ENCODE results near the gene CDHR5.

The CDHR5 gene

DNA sequence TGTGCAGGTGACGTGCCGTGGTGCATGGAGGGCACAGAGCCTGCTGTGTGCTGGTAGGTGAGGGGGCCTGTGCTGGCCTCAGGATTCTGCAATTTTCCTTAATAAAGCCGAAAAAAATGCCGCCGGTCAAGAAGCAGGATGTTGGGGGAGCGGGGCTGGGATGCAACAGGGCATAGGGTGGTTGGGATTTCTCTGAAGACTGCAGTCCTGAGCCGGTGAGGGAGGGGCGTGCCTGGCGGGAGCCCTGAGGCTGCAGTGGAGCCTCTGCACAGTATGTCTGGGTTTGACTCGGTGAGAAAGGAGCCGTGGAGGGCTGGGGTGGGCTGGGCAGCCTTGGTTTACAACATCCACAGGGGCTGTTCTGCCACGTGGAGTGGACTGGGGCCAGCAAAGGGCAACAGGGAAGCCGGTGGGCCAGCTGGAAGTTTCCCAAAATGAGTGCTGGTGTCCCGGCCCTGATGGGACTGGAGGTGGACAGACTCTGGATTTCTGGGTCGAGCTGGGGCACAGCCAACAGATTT lies 1.3 kb downstream of the CDHR5 start:
- no peak for DNase-seq (ENCODE audit: low read depth in 4 of 4, low spot score in 1 of 4)

DNA sequence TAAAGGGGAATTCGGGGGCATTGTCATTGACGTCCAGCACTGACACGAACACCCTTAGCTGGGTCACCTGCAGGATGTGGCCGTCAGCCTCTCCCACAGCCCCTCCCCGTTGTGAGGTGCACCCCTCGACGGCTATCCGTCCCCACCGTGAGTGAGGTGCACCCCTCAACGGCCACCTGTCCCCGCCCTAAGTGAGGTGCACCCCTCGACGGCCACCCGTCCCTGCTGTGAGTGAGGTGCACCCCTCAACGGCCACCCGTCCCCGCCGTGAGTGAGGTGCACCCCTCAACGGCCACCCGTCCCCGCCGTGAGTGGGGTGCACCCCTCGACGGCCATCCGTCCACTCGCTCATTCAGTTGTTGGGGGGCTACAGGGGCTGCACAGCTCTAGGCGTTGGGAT lies 2.9 kb downstream of the CDHR5 start:
- no peak for DNase-seq (ENCODE audit: low read depth in 4 of 4, low spot score in 1 of 4)

DNA sequence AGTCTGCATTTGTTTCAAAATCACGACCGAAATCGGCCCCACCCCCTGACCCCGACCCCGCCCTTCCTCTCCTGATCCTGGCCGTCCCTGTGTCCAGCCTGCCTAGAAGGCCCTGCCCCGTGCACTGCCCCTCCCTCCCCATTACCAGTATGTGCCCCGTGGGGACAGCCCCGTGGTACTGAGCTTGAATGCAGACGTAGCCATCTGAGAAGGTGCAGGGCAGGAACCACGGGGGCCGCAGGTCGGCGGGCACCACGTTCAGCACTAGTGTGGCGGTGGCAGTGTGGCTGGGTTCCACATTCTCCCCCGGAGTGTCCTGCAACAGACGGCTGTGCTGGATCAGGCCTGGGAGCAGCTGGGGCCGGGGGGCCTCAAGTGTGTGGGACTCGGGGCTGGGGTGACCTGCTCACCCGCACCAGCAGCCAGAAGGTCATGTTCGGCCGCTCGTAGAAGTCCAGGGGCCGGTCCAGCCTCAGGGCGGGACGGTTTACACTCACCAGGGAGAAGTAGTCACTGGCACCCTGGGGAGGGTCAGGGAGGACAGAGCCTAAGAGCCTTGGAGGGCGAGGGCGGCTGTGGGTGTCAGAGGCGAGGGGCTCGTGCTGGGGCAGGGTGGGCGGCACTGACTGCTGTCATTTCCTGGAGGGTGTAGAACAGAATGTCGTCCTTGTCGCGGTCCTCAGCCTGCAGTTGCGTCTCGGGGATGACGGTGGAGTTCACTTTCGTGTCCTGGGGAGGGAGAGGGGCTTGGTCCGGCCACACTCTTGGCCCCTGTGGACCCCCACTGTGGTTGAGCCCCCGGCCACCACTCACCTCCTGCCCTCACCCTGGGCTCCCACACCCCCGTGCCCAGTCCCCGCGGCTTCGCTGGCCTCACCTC lies 3.6 kb downstream of the CDHR5 start:
- DNase-seq (ENCODE audit: low read depth in 4 of 4, low spot score in 1 of 4) = no peak

DNA sequence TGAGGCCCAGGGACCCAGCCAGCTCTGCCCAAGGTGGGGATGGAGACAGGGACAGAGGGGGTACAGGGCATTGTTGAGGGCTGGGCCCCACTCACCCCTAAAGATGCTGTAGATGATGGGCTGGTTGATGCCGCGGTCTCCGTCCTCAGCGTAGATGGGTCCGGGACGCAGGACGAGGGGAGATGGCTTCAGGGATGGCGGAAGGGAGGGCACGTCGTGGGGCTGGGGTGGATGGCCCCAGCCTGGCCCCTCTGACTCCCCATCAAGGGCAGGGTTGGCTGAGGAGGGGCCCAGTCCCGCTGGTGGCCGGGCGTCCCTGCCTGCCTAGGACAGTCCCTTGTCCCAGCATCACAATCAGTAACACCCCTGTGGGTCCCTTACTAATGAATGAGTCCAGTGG lies 4.6 kb downstream of the CDHR5 start:
- DNase-seq (ENCODE audit: low read depth in 4 of 4, low spot score in 1 of 4) = no peak

DNA sequence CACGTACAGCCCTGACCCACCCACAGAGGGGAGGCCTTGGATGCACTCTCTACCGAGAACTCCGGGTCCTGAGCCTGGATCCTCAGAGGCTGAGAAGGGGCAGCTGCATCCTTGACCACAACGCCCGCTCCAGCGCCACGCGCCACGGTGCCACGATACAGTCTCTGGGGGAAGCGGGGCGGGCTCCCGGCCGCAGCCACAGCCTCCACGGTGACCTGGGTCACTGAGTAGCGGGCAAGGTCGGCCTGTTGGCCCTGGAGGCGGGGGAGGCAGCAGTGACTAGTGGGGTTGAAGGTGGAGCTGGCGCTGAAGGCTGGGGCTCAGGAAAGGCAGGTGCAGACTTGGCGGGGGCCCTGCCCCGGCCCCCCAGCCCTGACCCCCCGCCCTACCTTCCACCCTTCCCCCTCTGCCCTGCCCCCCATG lies 5.1 kb downstream of the CDHR5 start:
- no peak for DNase-seq (ENCODE audit: low read depth in 4 of 4, low spot score in 1 of 4)

DNA sequence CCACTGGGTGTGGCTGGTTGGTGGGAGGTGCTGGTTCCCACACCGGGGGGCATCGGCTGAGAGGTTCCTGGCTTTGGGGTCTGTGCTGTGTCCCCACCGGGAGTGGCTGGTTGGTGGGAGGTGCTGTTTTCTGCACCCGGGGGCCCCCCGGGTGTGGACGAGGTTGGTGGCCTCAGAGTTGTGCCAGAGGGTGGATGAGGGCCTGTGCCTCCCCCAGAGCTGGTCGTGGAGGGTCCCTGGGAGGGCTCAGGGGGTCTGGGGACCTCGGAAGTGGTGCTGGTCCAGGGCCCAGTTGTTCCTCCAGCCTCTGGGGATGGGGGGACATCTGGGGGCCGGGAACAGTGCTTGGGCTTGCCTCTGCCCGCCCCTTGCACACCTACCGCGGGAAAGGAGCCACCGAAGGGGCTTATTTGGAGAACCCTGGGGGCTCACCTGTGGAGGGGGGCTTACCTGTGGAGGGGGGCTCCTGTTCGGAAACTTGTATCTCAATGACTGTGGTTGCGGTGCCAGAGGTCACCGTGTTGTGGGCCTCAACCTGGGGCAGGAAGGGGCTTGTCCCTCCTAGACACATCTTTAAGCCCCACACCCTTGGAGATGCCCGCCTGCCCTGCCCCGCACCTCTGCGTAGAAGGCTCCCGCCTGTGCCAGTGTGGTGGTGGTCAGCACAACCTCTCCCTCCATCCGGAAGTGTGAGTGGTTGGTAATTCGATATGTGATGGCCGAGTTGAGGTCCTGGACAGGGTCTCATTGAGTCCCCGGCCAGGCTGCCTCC lies 5.7 kb downstream of the CDHR5 start:
- DNase-seq (ENCODE audit: low read depth in 4 of 4, low spot score in 1 of 4) = no peak

DNA sequence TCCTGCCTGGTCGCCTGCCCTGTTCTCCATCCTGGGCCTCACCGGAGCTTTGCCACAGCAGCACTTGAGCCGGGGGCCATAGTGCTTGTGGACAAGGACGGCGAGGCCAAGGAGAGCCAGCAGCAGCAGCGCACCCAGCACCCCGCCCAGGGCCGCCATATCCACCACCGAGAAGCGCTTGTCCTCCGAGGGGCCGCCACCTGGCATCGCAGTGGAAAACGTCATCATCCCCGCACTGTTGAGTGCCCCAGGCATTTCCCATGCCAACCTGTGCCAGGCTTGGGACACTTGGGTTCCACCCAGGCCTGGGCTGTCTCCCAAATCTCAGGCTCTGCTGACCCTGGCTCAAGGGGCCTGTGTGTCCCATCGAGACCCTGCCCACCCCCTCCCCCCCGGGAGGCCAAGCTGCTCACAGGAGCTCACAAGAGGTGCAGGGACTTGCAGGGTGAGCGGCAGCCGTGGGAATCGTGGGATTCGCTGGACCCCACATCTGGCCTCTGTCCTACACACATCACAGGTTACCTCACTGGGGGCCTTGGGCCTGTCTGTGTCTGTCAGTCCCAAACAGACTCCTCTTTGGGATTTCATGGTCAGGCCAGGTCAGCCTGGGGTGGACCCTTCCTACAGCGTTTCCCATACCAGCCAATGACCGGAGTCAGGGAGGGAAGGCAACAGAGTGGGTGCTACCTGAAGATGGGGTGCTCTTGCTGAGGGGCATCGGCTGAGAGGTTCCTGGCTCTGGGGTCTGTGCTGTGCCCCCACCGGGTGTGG lies 6.7 kb downstream of the CDHR5 start:
- no peak for DNase-seq (ENCODE audit: low read depth in 4 of 4, low spot score in 1 of 4)

DNA sequence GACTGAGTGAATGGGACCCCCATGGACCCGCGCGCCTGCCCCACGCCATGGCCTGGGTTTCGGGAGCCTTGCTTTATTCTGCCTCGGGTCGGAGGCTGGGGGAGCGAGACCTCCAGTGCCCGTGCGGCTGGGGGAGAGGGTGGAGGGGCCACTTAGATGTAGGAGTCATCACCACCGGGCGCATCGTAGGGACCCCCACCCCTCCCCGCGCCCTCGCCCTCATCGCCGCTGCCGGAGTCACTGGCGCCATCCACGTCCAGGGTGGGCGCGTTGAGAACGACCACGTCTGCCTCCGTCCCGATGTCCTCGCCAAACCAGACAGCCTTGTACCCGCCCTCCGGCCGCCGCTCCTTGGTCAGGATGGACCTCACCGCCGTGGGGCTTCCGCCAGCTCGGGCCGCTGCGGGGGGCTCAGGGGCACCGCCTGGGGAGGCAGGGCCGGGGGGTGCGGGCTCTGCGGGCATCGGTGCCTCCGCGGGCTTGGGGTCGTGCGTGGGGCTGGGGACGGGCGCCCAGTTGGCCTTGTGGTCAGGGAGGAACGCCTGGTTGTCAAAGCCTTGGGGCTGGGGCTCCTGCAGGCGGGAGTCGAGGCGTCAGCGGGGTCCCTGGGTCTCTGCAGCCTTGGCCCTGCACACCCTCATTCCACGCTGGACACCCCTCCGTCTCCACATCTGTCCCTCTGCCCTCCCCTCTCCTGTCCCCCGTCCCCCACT lies 7.4 kb downstream of the CDHR5 start:
- DNase-seq (ENCODE audit: low read depth in 4 of 4, low spot score in 1 of 4) = no peak

DNA sequence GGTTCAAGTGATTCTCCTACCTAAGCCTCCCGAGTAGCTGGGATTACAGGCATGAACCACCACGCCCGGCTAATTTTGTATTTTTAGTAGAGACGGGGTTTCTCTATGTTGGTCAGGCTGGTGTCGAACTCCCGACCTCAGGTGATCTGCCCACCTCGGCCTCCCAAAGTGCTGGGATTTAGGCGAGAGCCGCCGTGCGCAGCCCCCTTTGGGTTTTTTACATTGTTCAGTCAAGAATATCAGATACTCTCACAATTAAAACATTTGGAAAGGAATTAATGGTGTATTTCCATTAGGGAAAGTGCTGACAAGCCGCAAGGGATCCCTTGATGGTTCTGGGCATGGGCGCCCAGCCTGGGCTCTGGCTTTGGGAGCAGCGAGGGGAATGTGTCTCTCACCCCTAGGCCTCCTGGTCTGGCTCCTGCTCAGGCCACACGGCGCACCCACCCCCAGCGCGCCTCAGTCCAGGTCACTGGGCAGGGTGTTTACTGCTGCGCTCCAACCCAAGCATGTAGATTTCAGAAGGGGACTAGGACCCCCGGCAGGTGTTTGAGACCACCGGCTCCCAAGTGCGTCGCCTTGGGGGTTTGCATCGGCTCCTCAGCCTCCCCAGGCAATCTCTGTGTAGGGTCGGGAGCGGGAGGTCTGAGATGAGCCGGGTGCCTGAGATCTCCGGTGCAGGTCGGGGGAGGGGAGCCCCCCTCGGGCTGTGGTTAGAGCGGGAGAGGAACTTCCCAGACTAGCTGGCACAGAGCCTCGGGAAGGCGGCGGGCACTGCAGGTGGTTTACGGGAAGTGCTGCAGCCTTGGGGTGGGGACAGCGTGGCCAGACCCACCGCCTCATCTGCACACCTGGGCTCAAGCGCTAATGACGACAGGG lies 8.2 kb downstream of the CDHR5 start:
- no peak for DNase-seq (ENCODE audit: low read depth in 4 of 4, low spot score in 1 of 4)

DNA sequence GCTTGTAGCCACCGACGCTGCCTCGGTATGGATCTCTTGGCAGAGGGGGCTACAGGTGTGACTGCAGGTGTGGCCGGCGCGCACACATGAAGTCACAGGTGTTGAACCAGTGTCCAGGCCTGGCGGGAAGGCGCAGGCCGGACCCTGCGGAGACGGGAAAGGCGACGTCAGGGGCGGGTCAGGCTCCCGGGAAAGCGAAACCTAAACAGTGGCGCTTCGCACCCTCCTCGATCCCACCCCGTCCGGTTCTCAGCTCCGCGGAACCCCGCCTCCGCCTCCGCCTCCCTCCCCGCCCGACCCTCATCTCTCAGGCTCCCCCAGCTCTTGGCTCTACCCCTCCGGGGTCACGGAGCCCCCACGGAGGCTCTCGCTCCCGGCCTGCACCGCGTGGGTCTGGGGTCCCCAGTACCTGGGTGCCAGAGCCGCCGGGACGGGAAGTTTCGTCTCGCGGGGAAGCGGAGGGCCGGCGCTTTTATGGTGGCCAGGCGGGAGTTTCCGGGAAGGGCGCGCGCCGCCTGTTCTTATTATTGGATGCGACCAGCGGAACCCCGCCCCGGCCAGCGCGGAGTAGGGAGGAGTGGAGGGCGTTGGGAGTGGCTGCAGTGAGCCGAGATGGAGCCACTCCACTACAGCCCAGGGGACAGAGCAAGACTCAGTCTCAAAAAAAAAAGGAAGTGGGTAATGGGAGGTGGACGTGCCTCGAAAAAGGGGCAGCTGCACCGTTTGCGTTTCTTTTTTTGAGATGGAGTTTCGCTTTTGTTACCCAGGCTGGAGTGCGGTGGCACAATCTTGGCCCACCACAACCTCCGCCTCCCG lies 9.0 kb downstream of the CDHR5 start, which contains the start of gene IRF7:
IRF7 (minus strand) TSS at position 447 of the 816 bp plus-strand sequence. CDS start 586 bp downstream, outside the sequence.
- DNase-seq (ENCODE audit: low read depth in 4 of 4, low spot score in 1 of 4) = peak; percentile 58 to 82 (median 66)

DNA sequence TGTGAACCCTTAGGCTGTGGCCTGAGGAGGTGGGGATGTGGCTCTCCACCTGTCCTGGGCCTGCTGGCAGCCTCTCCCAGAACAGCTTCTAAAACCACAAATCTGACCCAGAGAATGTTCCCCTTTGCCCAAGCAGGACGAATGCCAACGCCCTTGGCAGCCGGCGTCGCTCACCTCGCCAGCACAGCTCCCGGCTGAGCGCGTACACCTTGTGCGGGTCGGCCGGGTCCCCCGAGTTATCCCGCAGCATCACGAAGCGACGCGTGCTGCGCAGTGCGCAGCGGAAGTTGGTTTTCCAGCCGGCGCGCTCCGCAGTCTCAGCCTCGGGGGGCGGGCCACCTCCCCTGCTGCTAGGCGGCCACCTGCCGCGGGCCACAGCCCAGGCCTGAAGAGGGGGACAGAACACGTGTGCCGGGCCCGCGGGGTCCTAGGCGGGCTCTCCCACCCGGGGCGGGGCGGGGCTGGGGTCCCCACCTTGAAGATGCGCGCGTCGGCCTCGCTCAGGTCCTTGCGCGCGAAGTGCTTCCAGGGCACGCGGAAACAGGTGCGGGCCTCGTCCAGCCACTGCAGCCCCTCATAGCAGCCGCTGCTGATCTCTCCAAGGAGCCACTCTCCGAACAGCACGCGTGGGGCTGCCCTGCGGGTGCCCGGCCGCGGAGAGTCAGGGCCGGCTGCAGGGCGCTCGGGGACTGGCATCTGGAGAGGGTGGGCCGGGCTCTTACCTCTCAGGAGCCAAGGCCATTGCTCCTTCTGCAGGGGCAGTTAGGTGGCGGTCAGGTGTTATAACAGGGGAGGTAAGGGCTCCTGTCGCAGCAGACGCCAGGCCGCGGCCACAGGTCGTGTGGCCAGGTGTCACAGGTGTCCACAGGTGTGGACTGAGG lies 9.9 kb downstream of the CDHR5 start:
- no peak for DNase-seq (ENCODE audit: low read depth in 4 of 4, low spot score in 1 of 4)

DNA sequence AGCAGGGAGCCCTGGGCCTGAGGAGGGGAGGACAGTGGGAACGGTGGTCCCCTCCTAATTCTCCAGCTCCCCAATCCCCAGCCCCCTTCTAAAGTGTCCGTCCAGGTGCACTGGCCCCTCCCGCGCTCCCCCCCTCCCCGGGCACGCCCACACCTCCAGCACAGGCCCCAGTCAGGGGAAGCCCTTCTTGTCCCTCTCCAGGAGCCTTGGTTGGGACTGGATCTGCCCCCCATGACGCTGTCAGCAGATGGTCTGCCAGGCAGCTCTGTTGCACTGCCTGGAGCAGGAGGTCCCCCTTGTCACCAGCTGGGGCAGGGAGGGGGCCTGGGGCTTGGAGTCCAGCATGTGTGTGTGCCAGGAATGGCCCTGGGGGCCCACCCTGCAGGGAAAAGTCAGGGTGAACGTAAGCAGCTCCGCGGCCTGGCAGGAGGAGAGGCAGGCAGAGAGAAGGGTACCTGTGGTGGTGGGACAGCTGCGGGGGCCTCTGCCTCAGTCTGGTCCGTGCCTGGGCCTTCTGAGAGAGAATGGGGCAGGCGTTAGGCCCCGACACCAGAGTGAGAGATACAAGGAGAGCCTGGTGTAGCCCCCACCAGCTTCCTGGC lies 10.6 kb downstream of the CDHR5 start:
- no peak for DNase-seq (ENCODE audit: low read depth in 4 of 4, low spot score in 1 of 4)

DNA sequence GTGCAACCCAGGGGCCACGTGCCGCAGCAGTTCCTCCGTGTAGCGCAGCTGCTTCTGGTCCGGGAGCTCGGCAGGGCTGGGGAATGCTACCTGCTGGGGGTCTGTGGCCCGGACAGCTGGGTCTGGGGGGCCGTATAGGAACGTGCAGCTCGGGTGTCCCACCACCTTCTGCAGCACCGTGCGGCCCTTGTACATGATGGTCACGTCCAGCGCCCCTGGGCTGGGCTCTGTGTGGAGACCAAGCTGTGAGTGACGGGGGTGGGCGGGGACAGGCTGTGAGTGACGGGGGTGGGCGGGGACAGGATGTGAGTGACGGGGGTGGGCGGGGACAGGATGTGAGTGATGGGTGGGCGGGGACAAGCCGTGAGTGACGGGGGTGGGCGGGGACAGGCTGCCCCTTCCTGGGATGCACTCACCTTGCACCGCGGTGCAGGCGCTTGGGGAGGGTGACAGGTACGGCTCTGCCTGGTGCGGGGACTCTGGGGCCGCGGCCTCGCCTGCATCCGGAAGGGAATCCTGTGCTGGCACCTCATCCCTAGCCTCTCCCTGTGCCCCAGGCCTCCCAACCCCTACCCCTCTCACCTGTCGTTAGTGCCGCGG lies 11.3 kb downstream of the CDHR5 start:
- peak; percentile 61 to 82 (median 74) for DNase-seq (ENCODE audit: low read depth in 4 of 4, low spot score in 1 of 4)

DNA sequence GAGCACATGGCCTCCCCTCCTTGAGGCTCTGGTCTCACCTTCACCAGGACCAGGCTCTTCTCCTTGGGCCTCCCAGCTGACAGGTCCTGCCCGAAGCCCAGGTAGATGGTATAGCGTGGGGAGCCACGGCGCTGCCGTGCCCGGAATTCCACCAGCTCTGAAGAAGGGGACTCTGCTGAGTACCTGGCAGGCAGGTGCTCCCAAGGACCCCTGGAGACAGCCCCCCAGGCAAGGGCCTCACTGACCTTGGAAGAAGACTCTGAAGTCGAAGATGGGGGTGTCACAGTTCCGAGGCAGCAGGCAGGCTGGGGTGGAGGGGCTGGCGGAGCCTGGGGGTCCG lies 11.8 kb downstream of the CDHR5 start:
- DNase-seq (ENCODE audit: low read depth in 4 of 4, low spot score in 1 of 4) = no peak

DNA sequence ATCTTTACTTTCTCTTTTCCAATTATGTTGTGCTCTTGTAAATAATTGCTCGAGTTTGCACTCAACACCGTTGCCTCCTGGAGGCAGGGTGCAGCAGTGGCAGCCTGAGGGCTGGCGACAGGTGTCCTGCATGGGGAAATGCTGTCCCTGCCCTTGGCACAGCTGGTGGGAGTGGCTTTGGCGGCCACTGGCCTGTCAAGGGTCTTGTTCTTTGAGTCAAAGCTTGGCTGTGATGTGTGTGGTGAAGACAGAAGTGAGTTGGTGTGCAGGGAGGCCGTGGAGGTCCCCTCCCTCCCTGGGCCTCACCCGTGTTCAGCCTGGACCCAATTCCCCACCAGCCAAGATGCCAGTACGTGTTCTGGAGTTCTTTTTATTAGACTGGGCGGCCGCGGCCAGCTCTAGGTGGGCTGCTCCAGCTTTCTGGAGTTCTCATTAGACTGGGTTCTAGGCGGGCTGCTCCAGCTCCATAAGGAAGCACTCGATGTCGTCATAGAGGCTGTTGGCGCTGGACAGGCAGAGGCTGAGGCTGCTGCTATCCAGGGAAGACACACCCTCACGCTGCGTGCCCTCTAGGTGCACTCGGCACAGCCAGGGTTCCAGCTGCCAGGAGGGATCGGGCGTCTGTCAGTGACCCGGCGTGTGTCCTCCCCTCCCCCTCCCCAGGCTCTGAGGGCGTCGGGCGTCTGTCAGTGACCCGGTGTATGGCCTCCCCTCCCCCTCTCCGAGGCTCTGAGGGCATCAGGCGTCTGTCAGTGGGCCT lies 12.4 kb downstream of the CDHR5 start:
- no peak for DNase-seq (ENCODE audit: low read depth in 4 of 4, low spot score in 1 of 4)

All from stimulated activated CD4-positive, alpha-beta T cell treated with anti-CD3 and anti-CD28 coated beads, Interleukin-1b, Interleukin-23, amount 100 ng/mL, for 24 hours (primary cell).